Breast epithelium (tissue), 3 donors: Measurements from ENCODE around the gene CLIP2.

Experiments
- CTCF ChIP-seq, 3 donors: fragments of 450-650 bp; IDR thresholded peaks; one replicate each; pipeline ENCODE4 v1.5.1; 2016 to 2017; ENCODE audit warnings: antibody characterized with exemption in 3 of 3, mild to moderate bottlenecking in 3 of 3, moderate library complexity in 3 of 3
- POLR2A ChIP-seq: fragments of 450-650 bp; IDR thresholded peaks from one replicate; pipeline ENCODE4 v1.6.1; 2016; ENCODE audit warnings: antibody characterized with exemption, mild to moderate bottlenecking, moderate library complexity
- POLR2AphosphoS5 ChIP-seq, 3 donors: sonication (generic); formaldehyde crosslinking; IDR thresholded peaks; one replicate each; pipeline ENCODE4 v1.6.1; 2017; ENCODE audit warnings: antibody characterized with exemption in 3 of 3

- TF ChIP-seq CTCF (IDR thresholded peaks at IDR 0.05) (no peak), POLR2A (no peak), POLR2AphosphoS5 (IDR thresholded peaks at IDR 0.05) (no peak)
Observed at GRCh38 chr7:74428023-74428422, 138.8 kb downstream of the CLIP2 start.
